ENCODE data around the gene CNTNAP2.
"Not testable (repeated sequence)": the region's sequence is repeated elsewhere in the genome, so short reads cannot be mapped to it uniquely, and the experiment has no call there.

CNTNAP2 gene

DNA sequence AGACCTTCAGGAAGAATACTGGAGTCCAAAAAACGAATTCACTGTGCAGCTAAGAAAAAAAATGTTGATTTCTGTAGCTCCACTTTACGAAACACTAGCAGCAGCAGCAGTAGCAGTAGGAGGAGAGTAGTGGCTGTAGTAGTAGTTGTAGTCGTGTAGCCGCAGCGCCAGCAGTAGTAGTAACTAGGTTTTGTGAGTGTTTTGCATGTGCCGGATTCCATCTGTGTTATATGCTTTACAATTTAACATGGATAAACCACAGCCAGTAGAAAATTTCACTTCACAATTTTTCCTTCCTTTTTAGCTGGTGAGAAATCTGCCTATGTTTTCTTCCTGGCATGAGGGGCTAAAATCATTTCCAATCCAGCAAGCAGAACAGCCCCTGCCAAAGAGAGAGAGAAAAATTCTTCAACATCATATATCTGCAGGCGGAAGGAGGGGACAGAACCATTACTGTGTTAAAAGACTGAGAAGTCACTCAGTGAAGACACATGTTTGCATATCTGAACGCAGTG lies 2325.6 kb downstream of the CNTNAP2 start:
- no peak for DNase-seq

DNA sequence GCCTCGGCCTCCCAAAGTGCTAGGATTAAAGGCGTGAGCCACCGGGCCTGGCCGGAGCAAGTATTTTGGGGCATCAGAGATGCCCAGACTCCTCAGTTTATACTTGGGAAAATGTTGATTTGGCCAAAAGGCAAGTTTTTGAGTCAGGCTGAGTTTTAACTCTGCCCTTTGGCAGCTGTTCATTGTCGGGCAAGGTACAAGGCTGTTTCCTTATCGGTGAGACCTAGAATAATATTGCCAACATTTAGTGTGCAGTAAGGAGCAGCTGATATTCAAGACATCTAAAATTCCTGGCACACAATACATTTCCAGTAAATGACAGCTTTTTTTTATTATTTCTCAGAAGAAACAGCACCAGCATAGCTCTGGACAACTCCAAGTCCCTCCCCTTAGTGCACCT lies 2326.3 kb downstream of the CNTNAP2 start:
- no peak for DNase-seq

DNA sequence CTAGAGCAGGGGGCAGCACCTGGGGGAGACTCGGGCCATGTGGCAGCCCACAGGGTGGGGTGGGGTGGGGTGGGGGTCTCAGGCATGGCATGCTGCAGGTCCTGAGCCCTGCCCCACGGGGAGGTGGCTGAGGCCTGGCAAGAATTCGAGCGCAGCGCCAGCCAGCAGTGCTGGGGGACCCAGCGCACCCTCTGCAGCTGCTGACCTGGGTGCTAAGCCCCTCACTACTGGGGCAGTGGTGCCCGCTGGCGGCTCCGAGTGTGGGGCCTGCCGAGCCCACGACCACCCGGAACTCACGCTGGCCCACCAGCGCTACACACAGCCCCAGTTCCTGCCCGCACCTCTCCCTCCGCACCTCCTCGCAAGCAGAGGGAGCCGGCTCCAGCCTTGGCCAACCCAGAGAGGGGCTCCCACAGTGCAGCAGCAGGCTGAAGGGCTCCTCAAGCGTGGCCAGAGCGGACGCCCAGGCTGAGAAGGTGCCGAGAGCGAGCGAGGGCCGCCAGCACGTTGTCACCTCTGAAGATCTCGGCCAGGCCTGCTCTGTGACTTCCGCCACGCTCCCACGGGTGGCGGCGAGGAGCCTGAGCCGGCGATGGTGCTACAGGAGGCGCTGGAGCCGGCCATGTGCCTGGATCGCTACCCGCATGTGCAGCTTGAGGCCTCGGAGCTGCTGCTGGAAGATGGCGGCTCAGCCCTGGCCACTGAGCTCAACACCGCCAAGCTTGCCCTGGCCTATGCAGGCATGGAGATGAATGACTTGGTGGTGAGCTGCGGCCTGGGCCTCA lies 2328.9 kb downstream of the CNTNAP2 start:
- no peak for DNase-seq

DNA sequence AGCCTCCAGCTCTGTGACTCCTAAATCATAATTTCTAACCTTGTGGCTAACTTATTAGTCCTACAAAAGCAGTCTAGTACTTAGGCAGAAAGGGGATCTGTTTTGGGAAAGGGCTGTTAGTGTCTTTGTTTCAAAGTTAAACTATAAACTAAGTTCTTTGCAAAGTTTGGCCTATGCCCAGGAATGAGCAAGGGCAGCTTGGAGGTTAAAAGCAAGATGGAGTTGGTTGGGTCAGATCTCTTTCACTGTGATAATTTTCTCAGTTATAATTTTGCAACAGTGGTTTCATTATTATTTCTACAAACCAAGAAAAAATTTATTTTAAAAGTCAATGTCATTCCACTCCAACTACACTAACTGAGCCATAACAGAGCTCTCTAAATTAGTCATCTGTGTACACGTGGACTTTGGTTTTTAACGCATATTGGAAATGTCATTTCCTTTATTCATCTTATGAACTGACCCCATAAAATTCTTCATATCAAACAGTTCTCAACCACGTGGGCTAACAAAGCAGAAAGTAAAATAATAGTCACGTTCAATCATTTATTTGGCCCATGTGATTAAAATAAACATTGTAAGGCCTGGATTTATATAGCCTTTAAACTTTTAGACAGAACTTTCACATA lies 2330.7 kb downstream of the CNTNAP2 start:
- no peak for DNase-seq

DNA sequence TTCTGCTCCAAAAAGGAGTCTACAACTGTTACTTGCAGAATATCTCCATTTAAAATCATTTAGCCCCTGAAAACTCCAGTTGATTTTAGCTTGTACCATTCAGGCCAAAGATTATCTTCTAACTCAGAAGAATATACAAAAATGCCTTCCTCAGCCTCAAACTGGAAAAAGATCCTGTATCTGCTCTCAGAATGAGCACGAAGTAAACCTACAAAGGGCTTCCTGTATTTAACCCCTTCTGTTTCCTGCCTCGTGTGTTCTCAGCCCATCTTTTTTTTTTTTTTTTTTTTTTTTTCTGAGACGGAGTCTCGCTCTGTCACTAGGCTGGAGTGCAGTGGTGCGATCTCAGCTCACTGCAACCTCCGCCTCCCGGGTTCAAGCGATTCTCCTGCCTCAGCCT lies 2334.9 kb downstream of the CNTNAP2 start:
- not testable (repeated sequence) for DNase-seq

DNA sequence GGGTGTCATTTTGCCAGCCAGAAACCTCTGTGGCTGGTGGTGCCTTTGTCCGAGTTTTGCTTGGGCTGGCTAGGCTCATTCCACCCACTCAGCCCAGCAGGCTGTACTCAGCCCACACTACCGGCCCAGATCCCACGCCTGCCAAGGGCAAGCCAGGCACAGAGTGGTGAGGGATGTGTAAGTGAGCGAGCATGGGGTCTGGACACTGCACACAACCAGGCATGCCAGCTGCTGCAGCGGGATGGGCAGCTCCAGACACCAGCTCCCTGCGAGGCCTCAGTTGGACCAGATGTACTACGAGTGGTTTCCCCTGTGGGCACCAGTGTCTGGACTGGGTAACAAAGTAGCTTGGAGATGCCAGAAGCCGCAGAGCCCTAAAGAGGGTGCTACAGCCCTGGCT lies 2339.8 kb downstream of the CNTNAP2 start:
- DNase-seq = no peak

DNA sequence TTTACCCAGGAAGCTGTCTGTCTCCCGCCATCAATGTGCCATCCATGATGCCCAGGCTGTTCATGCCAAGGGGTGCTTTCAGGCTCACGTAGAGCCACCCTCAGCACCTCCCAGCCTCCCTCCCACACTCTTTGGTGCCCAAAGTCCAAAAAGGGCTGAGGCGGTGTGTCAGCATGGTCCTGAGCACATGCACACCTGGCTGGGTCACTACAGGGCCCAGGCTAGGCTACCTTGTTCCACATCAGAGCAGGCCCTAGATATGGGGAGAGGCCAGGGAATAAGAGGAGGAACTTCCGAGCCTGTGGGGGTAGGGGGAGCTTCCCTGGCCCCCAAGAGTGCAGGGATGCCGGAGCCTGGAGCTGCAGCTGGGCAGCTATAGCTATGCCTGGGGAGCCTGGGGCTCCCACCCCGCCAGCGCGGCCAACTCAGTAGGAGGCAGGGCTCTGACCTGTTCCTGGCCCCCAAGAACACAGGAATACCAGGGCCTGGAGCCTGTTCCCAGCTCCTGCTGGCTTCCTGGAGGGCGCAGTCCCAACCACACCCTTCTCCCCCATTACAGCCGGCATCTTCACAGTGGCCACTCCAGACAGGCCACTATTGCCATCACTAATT lies 2340.8 kb downstream of the CNTNAP2 start:
- no peak for DNase-seq

DNA sequence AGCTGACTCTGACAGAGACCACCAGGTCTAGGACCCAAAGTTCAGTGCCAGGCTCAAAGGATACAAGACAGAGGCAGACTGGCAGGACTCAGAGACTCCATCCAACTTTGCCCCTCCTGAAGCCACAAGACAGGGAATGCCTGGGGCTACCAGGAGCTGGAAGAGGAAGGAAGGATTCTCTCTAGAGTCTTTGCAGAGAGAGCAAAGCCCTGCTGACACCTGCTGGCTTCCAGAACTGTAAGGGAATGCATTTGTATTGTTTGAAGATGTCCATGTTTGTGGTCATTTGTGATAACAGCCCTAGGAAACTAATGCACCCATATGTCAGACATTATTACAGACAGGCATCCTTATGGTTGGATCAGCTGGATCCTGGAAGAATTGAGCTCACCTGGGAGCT lies 2341.7 kb downstream of the CNTNAP2 start:
- DNase-seq = no peak

DNA sequence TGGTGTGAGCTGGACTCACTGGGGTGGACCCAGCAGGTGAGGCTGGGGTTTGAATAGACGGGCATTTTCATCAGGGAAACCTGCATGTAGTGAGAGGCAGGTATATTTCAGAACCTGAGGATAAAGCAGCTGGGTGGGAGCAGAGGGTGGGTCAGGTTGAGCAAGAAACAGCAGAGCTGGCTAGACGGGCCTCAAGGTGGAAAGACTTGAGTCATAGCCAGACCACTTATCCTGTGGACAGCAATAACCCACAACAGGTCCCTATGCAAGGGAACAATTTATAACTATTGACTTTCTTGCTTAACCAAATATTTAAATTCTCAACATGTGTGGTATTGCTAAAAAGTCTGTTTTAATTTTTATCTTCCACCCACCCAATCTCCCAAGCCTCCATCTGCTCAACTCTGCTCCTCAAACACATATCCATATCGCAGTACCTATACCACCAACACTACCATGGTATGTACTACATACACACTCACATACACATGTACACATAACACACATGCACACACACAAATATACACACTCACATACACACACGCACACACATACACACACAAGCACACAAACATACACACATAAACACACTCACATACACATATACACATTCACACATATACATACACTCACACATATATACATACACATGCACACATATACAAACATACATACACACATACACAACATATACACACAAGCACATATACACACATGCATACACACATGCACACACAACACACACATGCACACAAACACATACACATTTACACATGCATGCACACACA lies 2345.0 kb downstream of the CNTNAP2 start:
- DNase-seq = no peak

DNA sequence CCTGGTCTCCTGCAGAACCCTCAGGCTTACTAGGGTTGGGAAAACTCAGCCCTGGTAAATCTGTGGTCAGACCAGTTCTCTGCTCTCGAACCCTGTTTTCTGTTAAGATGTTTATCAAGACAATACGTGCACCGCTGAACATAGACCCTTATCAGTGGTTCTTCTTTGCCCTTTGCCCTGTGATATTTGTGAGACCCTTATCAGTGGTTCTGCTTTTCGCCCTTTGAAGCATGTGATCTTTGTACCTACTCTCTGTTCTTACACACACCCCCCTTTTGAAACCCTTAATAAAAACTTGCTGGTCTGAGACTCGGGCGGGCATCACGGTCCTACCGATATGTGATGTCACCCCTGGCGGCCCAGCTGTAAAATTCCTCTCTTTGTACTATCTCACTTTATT lies 2346.2 kb downstream of the CNTNAP2 start:
- not testable (repeated sequence) for DNase-seq

DNA sequence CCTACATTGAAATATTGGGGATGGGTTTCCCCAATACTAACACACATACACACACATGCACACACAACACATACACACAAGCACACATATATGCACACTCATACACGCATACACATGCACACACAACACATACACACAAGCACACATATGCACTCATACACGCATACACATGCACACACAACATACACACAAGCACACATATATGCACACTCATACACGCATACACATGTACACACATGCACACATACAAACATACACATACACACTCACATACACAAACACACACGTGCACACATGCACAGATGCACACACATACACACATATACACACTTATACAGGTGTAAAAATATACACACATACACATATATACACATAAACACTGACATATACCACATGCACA lies 2346.6 kb downstream of the CNTNAP2 start:
- DNase-seq = no peak

DNA sequence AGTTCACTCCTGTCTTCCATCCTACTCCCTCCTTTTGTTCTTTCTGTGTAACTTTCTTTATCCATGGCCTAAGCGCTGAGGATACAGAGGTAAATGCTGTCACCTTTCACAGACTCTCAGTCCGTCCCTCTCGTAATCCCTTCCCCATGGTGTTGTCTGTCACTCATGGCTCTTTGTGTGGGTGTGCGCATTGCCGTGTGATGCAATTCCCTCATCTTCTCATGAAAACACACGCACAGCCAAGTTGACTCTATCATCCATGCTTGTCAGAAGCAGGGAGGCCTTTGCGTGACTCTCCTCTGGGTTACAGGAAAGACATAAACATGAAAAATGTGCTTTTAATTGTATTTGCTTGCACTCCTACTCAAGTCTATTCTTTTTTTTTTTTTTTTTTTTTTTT lies 2348.3 kb downstream of the CNTNAP2 start:
- no peak for DNase-seq

DNA sequence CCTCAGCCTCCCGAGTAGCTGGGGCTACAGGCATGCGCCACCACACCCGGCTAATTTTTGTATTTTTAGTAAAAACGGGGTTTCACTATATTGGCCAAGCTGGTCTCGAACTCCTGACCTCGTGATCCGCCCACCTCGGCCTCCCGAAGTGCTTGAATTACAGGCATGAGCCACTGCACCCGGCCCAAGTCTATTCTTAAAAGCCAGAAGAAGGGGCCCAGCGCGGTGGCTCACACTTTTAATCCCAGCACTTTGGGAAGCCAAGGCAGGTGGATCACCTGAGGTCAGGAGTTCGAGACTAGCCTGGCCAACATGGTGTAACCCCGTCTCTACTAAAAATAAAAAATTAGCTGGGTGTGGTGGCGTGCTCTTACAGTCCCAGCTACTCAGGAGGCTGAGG lies 2348.8 kb downstream of the CNTNAP2 start:
- DNase-seq = not testable (repeated sequence)

DNA sequence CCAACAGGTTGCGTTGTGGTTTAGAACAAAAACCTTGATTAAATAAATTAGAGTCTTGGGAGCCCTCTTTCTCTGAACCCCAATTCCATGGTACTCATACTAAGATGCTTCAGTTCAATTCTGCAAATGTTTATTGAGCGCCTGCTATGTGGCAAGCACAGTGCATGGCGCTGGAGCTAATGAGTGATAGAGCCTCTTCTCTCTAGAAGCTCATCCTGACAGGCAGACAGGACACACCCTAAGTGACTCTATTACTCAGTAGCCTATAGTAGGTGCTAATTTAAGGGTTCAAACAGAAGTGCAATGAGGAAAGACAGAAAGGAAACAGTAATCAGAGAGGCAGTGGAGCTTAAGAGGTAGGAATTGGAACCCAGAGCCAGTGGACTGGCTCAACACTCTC lies 2349.5 kb downstream of the CNTNAP2 start:
- DNase-seq = no peak

DNA sequence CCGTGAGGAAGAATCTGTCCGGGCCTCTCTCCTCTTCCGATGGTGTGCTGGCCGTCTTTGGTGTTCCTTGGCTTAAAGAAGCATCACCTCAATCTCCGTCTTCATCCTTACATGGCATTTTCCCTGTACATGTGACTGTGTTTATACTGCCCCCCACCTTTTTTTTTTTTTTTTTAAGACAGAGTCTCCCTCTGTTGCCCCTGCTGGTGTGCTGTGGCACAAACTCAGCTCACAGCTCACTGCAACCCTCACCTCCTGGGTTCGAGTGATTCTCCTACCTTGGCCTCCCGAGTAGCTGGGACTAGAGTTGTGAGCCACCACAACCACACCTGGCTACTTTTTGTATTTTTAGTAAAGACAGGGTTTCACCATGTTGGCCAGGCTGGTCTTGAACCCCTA lies 2352.1 kb downstream of the CNTNAP2 start:
- no peak for DNase-seq
